ENCODE results near the gene PIGBOS1. TPM values are rescaled to one million over a fixed set of nuclear protein-coding genes. Genes with fewer than 3 reads are reported as not detected.

The PIGBOS1 gene
- polyA plus RNA-seq, 1 of the 3 experiments (the other 2 are of a cell fraction) = 18.2 TPM

DNA sequence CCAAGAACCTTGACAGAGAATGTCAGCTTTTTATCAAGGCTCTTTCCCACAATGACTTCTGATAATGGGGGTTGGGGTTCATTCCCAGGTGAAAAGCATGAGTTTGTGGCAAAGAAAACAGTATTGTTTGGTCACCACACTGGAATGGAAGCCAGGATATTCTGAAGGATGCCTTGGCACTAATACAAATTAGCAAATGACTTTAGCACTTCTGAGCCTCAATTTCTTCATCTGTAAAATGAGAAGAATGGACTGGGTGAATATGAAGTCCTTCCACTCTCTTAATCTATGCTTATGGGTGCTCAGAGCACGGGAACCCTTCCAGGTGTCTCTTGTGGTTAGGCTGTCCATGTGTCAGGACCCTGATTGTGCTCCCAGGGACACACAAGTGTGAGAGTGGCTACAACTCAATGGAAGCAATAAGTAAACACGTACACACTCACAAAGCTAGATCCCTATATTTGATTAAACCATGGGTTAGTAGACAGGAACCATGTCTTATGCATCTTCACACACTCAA lies 50.7 kb downstream of the PIGBOS1 start:
- Histone ChIP-seq H3K9me3 (no peaks in the 10 kb centered on the region), H3K27me3 (ENCODE audit: insufficient read depth) (no peaks in the 10 kb centered on the region), H3K4me2 (no peak overlapping the region), H2AFZ (ENCODE audit: low read depth) (no peak overlapping the region), H3K79me2 (ENCODE audit: insufficient read depth) (no peaks in the 10 kb centered on the region), H3F3A (replicated peaks; ENCODE audit: insufficient read depth) (peaks cover 2% of the 10 kb centered on the region), H3K9me2 (no peaks in the 10 kb centered on the region), H3K36me3 (replicated peaks in 1 of 2; ENCODE audit: control insufficient read depth in 1 of 2, insufficient read depth in 2 of 2, low read length in 1 of 2) (no peaks in the 10 kb centered on the region), H3K4me1 (ENCODE audit: control insufficient read depth in 1 of 2, insufficient read depth in 2 of 2, low read depth in 1 of 2, low read length in 1 of 2) (peaks cover 12 to 20% of the 10 kb centered on the region in 2 experiments), H3K9ac (no peak overlapping the region), H4K20me1 (ENCODE audit: insufficient read depth) (no peaks in the 10 kb centered on the region), H3K27ac (ENCODE audit: low read depth in 2 of 2, low read length in 1 of 2) (no peak overlapping the region), H3K4me3 (ENCODE audit: low read depth in 2 of 2, low read length in 1 of 2) (no peak overlapping the region)
- no peak for DNase-seq
- ChIA-PET POLR2A (no interaction called here), CTCF (no interaction called here)
- WGBS (ENCODE audit: low lambda C conversion rate) = 89% methylated on average over 2 of the region's 2 CpGs
- TF ChIP-seq ELF1 (IDR thresholded peaks at IDR 0.05) = no peak
- no peak for TF ChIP-seq IRF3 (IDR thresholded peaks at IDR 0.05; ENCODE audit: low read depth, low read length)

DNA sequence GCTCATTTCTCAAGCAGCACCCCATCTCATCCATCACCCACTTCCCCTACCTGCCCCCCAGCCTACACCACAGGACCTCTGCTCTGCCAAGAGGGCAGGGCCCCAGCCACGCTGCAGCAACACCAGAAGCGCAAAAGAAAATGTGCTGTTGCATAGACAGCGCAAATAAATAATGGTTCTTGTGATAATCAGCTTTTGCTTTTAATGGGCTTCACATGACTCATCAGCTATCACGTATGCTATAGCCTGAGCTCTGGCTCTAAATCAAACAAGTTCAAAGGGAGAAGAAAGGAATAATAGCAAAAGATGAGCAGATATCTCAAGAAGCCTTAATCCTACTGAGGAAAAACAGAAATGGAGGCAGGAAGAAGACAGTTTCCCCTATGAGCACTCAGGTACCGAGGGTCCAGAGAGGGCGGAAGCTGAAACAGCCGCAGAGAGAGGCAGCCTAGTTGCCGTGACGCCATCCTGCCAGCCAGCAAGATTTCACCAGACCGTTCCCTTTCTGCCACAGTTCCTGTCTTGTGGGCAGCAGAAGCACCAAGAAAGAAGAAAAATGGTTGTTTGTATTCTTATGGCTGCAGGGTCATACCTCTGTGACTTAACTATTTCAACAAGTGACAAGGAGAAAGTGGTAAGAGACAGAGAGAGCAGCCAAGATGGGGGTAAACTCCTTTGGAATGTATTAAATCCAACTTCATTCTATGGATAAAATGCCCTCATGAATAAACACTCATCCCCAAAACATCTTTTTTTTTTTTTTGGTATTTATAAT lies 51.3 kb downstream of the PIGBOS1 start:
- Histone ChIP-seq H3K79me2 (ENCODE audit: insufficient read depth) (no peaks in the 10 kb centered on the region), H4K20me1 (ENCODE audit: insufficient read depth) (no peaks in the 10 kb centered on the region), H3F3A (replicated peaks; ENCODE audit: insufficient read depth) (peaks cover 2% of the 10 kb centered on the region), H3K27me3 (ENCODE audit: insufficient read depth) (no peaks in the 10 kb centered on the region), H3K9me3 (no peaks in the 10 kb centered on the region), H3K9ac (peak overlapping the region; percentile 22; the same call in 1 of the 2 replicates), H3K4me3 (ENCODE audit: low read depth in 2 of 2, low read length in 1 of 2) (no peak overlapping the region), H3K27ac (ENCODE audit: low read depth in 2 of 2, low read length in 1 of 2) (peak overlapping the region; percentile 0 to 75; a peak in 2 of 4 replicates), H2AFZ (ENCODE audit: low read depth) (peak overlapping the region; percentile 31; the same call in 1 of the 2 replicates), H3K9me2 (no peaks in the 10 kb centered on the region), H3K4me2 (peak overlapping the region; percentile 7), H3K4me1 (ENCODE audit: control insufficient read depth in 1 of 2, insufficient read depth in 2 of 2, low read depth in 1 of 2, low read length in 1 of 2) (peaks cover 12 to 20% of the 10 kb centered on the region in 2 experiments), H3K36me3 (replicated peaks in 1 of 2; ENCODE audit: control insufficient read depth in 1 of 2, insufficient read depth in 2 of 2, low read length in 1 of 2) (no peaks in the 10 kb centered on the region)
- 64% methylated on average over 10 of the region's 10 CpGs for whole genome bisulfite sequencing (ENCODE audit: low lambda C conversion rate)
- CTCF ChIA-PET = interaction anchor here (0.8 to 1.0 kb wide), 3 partner anchors 12 to 48 kb away, joined by 3 to 4 read pairs (median 3); no protein-coding TSS in a partner anchor
- DNase-seq = peak; percentile 32
- POLR2A ChIA-PET = interaction anchor here (0.6 kb wide), 1 partner anchor 449 kb away, joined by 3 read pairs; no protein-coding TSS in a partner anchor
- no peak for TF ChIP-seq RCOR1 (IDR thresholded peaks at IDR 0.05; ENCODE audit: low read length)
- no peak for TF ChIP-seq RFX5 (IDR thresholded peaks at IDR 0.05; ENCODE audit: low read length)
- no peak for TF ChIP-seq FOXJ3 (CRISPR knock-in tag; IDR thresholded peaks at IDR 0.05)
- TF ChIP-seq FOSL2 (IDR thresholded peaks at IDR 0.05; ENCODE audit: borderline replicate concordance, low read depth) = peak; percentile 27; the same call in 1 of the 2 replicates
- TF ChIP-seq RAD21 (IDR thresholded peaks at IDR 0.05; ENCODE audit: low read length) = no peak
- TF ChIP-seq NFIC (IDR thresholded peaks at IDR 0.05; ENCODE audit: borderline replicate concordance) = no peak
- TF ChIP-seq GABPA (IDR thresholded peaks at IDR 0.05; ENCODE audit: low read depth) = no peak
- TF ChIP-seq SIN3A (IDR thresholded peaks at IDR 0.05; ENCODE audit: borderline replicate concordance, low read depth, low read length) = no peak
- TF ChIP-seq JUND (IDR thresholded peaks at IDR 0.05) = peak; percentile 23; the same call in 1 of the 2 replicates
- TF ChIP-seq YY1 (IDR thresholded peaks at IDR 0.05; ENCODE audit: low read depth) = no peak
- TF ChIP-seq, protein P1, sequence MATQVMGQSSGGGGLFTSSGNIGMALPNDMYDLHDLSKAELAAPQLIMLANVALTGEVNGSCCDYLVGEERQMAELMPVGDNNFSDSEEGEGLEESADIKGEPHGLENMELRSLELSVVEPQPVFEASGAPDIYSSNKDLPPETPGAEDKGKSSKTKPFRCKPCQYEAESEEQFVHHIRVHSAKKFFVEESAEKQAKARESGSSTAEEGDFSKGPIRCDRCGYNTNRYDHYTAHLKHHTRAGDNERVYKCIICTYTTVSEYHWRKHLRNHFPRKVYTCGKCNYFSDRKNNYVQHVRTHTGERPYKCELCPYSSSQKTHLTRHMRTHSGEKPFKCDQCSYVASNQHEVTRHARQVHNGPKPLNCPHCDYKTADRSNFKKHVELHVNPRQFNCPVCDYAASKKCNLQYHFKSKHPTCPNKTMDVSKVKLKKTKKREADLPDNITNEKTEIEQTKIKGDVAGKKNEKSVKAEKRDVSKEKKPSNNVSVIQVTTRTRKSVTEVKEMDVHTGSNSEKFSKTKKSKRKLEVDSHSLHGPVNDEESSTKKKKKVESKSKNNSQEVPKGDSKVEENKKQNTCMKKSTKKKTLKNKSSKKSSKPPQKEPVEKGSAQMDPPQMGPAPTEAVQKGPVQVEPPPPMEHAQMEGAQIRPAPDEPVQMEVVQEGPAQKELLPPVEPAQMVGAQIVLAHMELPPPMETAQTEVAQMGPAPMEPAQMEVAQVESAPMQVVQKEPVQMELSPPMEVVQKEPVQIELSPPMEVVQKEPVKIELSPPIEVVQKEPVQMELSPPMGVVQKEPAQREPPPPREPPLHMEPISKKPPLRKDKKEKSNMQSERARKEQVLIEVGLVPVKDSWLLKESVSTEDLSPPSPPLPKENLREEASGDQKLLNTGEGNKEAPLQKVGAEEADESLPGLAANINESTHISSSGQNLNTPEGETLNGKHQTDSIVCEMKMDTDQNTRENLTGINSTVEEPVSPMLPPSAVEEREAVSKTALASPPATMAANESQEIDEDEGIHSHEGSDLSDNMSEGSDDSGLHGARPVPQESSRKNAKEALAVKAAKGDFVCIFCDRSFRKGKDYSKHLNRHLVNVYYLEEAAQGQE (IDR thresholded peaks at IDR 0.05; ENCODE audit: low read depth, low read length) = no peak
- TF ChIP-seq ELF1 (IDR thresholded peaks at IDR 0.05) = no peak
- no peak for TF ChIP-seq TCF12 (IDR thresholded peaks at IDR 0.05)
- no peak for TF ChIP-seq MXI1 (IDR thresholded peaks at IDR 0.05; ENCODE audit: low read depth, low read length)
- no peak for TF ChIP-seq MAX (IDR thresholded peaks at IDR 0.05; ENCODE audit: low read depth)
- TF ChIP-seq CTCF (IDR thresholded peaks at IDR 0.05) = no peak
- peak; percentile 25; the same call in 1 of the 2 replicates for TF ChIP-seq PBX3 (IDR thresholded peaks at IDR 0.05)
- TF ChIP-seq TEAD4 (IDR thresholded peaks at IDR 0.05; ENCODE audit: borderline replicate concordance, insufficient read depth) = no peak
